Neuronal stem cell (in vitro differentiated cells): ENCODE results near the gene PEF1.

Source experiments
- DNase-seq: peaks from one replicate; pipeline ENCODE4 v3.0.0-alpha.2; 2013; ENCODE audit warnings: low spot score
- H2AFZ ChIP-seq: one replicate; pipeline ENCODE4 v1.6.1; 2013; ENCODE audit warnings: mild to moderate bottlenecking, low read length, inconsistent platforms
- H2AK5ac ChIP-seq: 2 replicates; pipeline ENCODE4 v1.6.1; 2013; ENCODE audit warnings: low read depth, mild to moderate bottlenecking, inconsistent platforms, low read length, moderate library complexity, mixed read lengths
- H2BK120ac ChIP-seq: 2 replicates; pipeline ENCODE4 v1.6.1; 2013; ENCODE audit warnings: low read depth, mild to moderate bottlenecking, inconsistent platforms, low read length, moderate library complexity, mixed read lengths
- H2BK12ac ChIP-seq: one replicate; pipeline ENCODE4 v1.6.1; 2013; ENCODE audit warnings: low read length, inconsistent platforms
- H2BK15ac ChIP-seq: 2 replicates; pipeline ENCODE4 v1.6.1; 2013; ENCODE audit warnings: mild to moderate bottlenecking, low read length, inconsistent platforms, mixed read lengths
- H2BK5ac ChIP-seq: one replicate; pipeline ENCODE4 v1.6.1; 2013; ENCODE audit warnings: inconsistent platforms, mild to moderate bottlenecking, low read length, moderate library complexity
- H3K14ac ChIP-seq: one replicate; pipeline ENCODE4 v1.6.1; 2013; ENCODE audit warnings: low read length, inconsistent platforms
- H3K18ac ChIP-seq: 2 replicates; pipeline ENCODE4 v1.6.1; 2013; ENCODE audit warnings: low read length, inconsistent platforms
- H3K23ac ChIP-seq: 2 replicates; pipeline ENCODE4 v1.6.1; 2013; ENCODE audit warnings: low read depth, mild to moderate bottlenecking, mixed read lengths, low read length, inconsistent platforms; ENCODE audit not compliant: poor library complexity
- H3K27ac ChIP-seq: replicated peaks from 3 replicates; pipeline ENCODE4 v1.5.1; 2013; ENCODE audit warnings: low read length, inconsistent platforms
- H3K27me3 ChIP-seq, 3 experiments: 2 replicates each; pipeline ENCODE4 v1.6.1; 2013; ENCODE audit warnings: low read length in 3 of 3, mild to moderate bottlenecking in 2 of 3, inconsistent platforms in 1 of 3, low read depth in 1 of 3, mixed read lengths in 1 of 3, moderate library complexity in 1 of 3; ENCODE audit not compliant: control insufficient read depth in 3 of 3, insufficient read depth in 3 of 3
- H3K36me3 ChIP-seq, 2 donors: replicated peaks in 1 of 2; 2 replicates each; pipeline ENCODE4 v1.6.1; 2013; ENCODE audit warnings: low read length in 2 of 2; ENCODE audit not compliant: control insufficient read depth in 2 of 2, insufficient read depth in 2 of 2
- H3K4ac ChIP-seq: 2 replicates; pipeline ENCODE4 v1.6.1; 2013; ENCODE audit warnings: inconsistent platforms, mild to moderate bottlenecking, low read length, moderate library complexity
- H3K4me1 ChIP-seq, 2 donors: 1 replicate in 1 of 2; 2 replicates in 1 of 2; pipeline ENCODE4 v1.6.1; 2013; ENCODE audit warnings: low read length in 2 of 2, low read depth in 1 of 2; ENCODE audit not compliant: control insufficient read depth in 2 of 2, insufficient read depth in 1 of 2
- H3K4me2 ChIP-seq: one replicate; pipeline ENCODE4 v1.6.1; 2013; ENCODE audit warnings: mild to moderate bottlenecking, low read length, inconsistent platforms; ENCODE audit not compliant: insufficient read depth, poor library complexity, severe bottlenecking
- H3K4me3 ChIP-seq, 2 donors: 2 replicates each; pipeline ENCODE4 v1.5.1; 2013; ENCODE audit warnings: low read length in 2 of 2, mild to moderate bottlenecking in 2 of 2, inconsistent platforms in 1 of 2, moderate library complexity in 1 of 2
- H3K79me1 ChIP-seq: one replicate; pipeline ENCODE4 v1.6.1; 2013; ENCODE audit warnings: low read depth, mild to moderate bottlenecking, inconsistent platforms, low read length, moderate library complexity
- H3K9ac ChIP-seq: one replicate; pipeline ENCODE4 v1.6.1; 2013; ENCODE audit warnings: mild to moderate bottlenecking, low read depth, low read length, inconsistent platforms; ENCODE audit not compliant: poor library complexity
- H3K9me3 ChIP-seq, 2 donors: replicated peaks in 1 of 2; 2 replicates each; pipeline versions ENCODE3 to v1.6.1; 2013; ENCODE audit warnings: low read length in 2 of 2, mild to moderate bottlenecking in 2 of 2, inconsistent platforms in 1 of 2, low read depth in 1 of 2, mixed read lengths in 1 of 2, moderate library complexity in 1 of 2; ENCODE audit not compliant: control insufficient read depth in 2 of 2, insufficient read depth in 1 of 2
- H4K8ac ChIP-seq: one replicate; pipeline ENCODE4 v1.6.1; 2013; ENCODE audit warnings: low read depth, mild to moderate bottlenecking, inconsistent platforms, low read length, moderate library complexity
- H4K91ac ChIP-seq: one replicate; pipeline ENCODE4 v1.6.1; 2013; ENCODE audit warnings: low read length, low read depth, mild to moderate bottlenecking, inconsistent platforms; ENCODE audit not compliant: poor library complexity
- WGBS, 2 donors: extraction: QIAGEN DNeasy Blood & Tissue Kit; methylation state at CpG; one replicate each; pipeline ENCODE4 v1.1.7; 2013; ENCODE audit warnings: missing lambda C conversion rate in 2 of 2, mixed read lengths in 1 of 2; ENCODE audit not compliant: insufficient read length in 2 of 2, insufficient replicate concordance in 1 of 2; ENCODE audit errors: extremely low coverage in 2 of 2; 5-methylcytosine and 5-hydroxymethylcytosine counted together

PEF1 gene

GRCh38 chr1:31679676-31680230 is 35.1 kb upstream of the PEF1 start:
- H2BK120ac ChIP-seq = no peak overlapping the region
- H3K4me2 ChIP-seq = no peak overlapping the region
- H3K36me3 ChIP-seq = no peaks in the 10 kb centered on the region
- no peak overlapping the region for H2BK5ac ChIP-seq
- no peaks in the 10 kb centered on the region for H3K9me3 ChIP-seq
- no peak overlapping the region for H3K23ac ChIP-seq
- no peak overlapping the region for H2BK15ac ChIP-seq
- peaks cover 0 to 7% of the 10 kb centered on the region in 2 donors for H3K4me1 ChIP-seq
- no peak overlapping the region for H2BK12ac ChIP-seq
- no peaks in the 10 kb centered on the region for H3K79me1 ChIP-seq
- no CpG with 5 or more reads among the region's 23 CpGs for WGBS, 2 donors
- H4K8ac ChIP-seq = no peak overlapping the region
- no peak overlapping the region for H4K91ac ChIP-seq
- no peak overlapping the region for H3K4me3 ChIP-seq
- peaks cover 0 to 65% (median 0%) of the 10 kb centered on the region in 3 experiments for H3K27me3 ChIP-seq
- DNase-seq = no peak
- no peak overlapping the region for H2AK5ac ChIP-seq
- no peak overlapping the region for H3K27ac ChIP-seq
- no peak overlapping the region for H3K4ac ChIP-seq
- no peak overlapping the region for H2AFZ ChIP-seq
- no peak overlapping the region for H3K18ac ChIP-seq
- H3K9ac ChIP-seq = no peak overlapping the region
- no peak overlapping the region for H3K14ac ChIP-seq

GRCh38 chr1:31679091-31679490 is 34.4 kb upstream of the PEF1 start:
- no peak overlapping the region for H2AFZ ChIP-seq
- H4K91ac ChIP-seq = no peak overlapping the region
- H3K36me3 ChIP-seq = no peaks in the 10 kb centered on the region
- no peak overlapping the region for H2BK15ac ChIP-seq
- peaks cover 0 to 7% of the 10 kb centered on the region in 2 donors for H3K4me1 ChIP-seq
- H3K9ac ChIP-seq = no peak overlapping the region
- H3K79me1 ChIP-seq = no peaks in the 10 kb centered on the region
- H4K8ac ChIP-seq = no peak overlapping the region
- H2AK5ac ChIP-seq = no peak overlapping the region
- no peak overlapping the region for H2BK120ac ChIP-seq
- no peak overlapping the region for H3K4me3 ChIP-seq
- no peak overlapping the region for H3K23ac ChIP-seq
- no peak overlapping the region for H3K4me2 ChIP-seq
- no CpG with 5 or more reads among the region's 2 CpGs for WGBS, 2 donors
- DNase-seq = no peak
- H3K27me3 ChIP-seq = peaks cover 0 to 67% (median 0%) of the 10 kb centered on the region in 3 experiments
- no peak overlapping the region for H2BK5ac ChIP-seq
- H3K9me3 ChIP-seq = no peaks in the 10 kb centered on the region
- no peak overlapping the region for H2BK12ac ChIP-seq
- H3K18ac ChIP-seq = no peak overlapping the region
- H3K27ac ChIP-seq = no peak overlapping the region
- no peak overlapping the region for H3K14ac ChIP-seq
- H3K4ac ChIP-seq = no peak overlapping the region

GRCh38 chr1:31678681-31679080 is 34.0 kb upstream of the PEF1 start:
- no CpG with 5 or more reads among the region's 4 CpGs for WGBS, 2 donors
- Histone ChIP-seq H3K18ac (no peak overlapping the region), H2AFZ (no peak overlapping the region), H2BK12ac (no peak overlapping the region), H3K14ac (no peak overlapping the region), H4K8ac (no peak overlapping the region), H2AK5ac (no peak overlapping the region), H2BK120ac (no peak overlapping the region), H3K4me2 (no peak overlapping the region), H3K27me3 (peaks cover 0 to 67% (median 0%) of the 10 kb centered on the region in 3 experiments), H3K4me3 (no peak overlapping the region), H3K36me3 (no peaks in the 10 kb centered on the region), H4K91ac (no peak overlapping the region), H3K4me1 (peaks cover 0 to 7% of the 10 kb centered on the region in 2 donors), H2BK15ac (no peak overlapping the region), H2BK5ac (no peak overlapping the region), H3K79me1 (no peaks in the 10 kb centered on the region), H3K27ac (no peak overlapping the region), H3K9ac (no peak overlapping the region), H3K9me3 (no peaks in the 10 kb centered on the region), H3K23ac (no peak overlapping the region), H3K4ac (no peak overlapping the region)
- DNase-seq = no peak

- H3K4me1 ChIP-seq = peaks cover 0 to 7% of the 10 kb centered on the region in 2 donors
- peaks cover 0 to 67% (median 0%) of the 10 kb centered on the region in 3 experiments for H3K27me3 ChIP-seq
- no peak overlapping the region for H3K14ac ChIP-seq
- DNase-seq = no peak
- no peak overlapping the region for H3K4me2 ChIP-seq
- no peaks in the 10 kb centered on the region for H3K36me3 ChIP-seq
- H2BK15ac ChIP-seq = no peak overlapping the region
- H3K9ac ChIP-seq = no peak overlapping the region
- H3K79me1 ChIP-seq = no peaks in the 10 kb centered on the region
- H4K8ac ChIP-seq = no peak overlapping the region
- no peak overlapping the region for H3K4ac ChIP-seq
- H2BK12ac ChIP-seq = no peak overlapping the region
- no peaks in the 10 kb centered on the region for H3K9me3 ChIP-seq
- H3K18ac ChIP-seq = no peak overlapping the region
- no peak overlapping the region for H2BK120ac ChIP-seq
- H3K23ac ChIP-seq = no peak overlapping the region
- no peak overlapping the region for H2BK5ac ChIP-seq
- whole genome bisulfite sequencing, 2 donors = no CpG with 5 or more reads among the region's 6 CpGs
- H3K4me3 ChIP-seq = no peak overlapping the region
- no peak overlapping the region for H4K91ac ChIP-seq
- H2AFZ ChIP-seq = no peak overlapping the region
- H2AK5ac ChIP-seq = no peak overlapping the region
- H3K27ac ChIP-seq = no peak overlapping the region
These were observed 33.3 kb upstream of the PEF1 start for GRCh38 chr1:31677949-31678348.
